ENCODE results near the gene TTC32. TPM values are rescaled to one million over a fixed set of nuclear protein-coding genes. Genes with fewer than 3 reads are reported as not detected.

TTC32 gene
- 3.6 and 3.9 TPM in 2 replicates for polyA plus RNA-seq (2011; rRNA removed)
- 2.4 and 3.8 TPM in 2 replicates for polyA minus RNA-seq (2011; rRNA and poly(A)+ RNA removed)

DNA sequence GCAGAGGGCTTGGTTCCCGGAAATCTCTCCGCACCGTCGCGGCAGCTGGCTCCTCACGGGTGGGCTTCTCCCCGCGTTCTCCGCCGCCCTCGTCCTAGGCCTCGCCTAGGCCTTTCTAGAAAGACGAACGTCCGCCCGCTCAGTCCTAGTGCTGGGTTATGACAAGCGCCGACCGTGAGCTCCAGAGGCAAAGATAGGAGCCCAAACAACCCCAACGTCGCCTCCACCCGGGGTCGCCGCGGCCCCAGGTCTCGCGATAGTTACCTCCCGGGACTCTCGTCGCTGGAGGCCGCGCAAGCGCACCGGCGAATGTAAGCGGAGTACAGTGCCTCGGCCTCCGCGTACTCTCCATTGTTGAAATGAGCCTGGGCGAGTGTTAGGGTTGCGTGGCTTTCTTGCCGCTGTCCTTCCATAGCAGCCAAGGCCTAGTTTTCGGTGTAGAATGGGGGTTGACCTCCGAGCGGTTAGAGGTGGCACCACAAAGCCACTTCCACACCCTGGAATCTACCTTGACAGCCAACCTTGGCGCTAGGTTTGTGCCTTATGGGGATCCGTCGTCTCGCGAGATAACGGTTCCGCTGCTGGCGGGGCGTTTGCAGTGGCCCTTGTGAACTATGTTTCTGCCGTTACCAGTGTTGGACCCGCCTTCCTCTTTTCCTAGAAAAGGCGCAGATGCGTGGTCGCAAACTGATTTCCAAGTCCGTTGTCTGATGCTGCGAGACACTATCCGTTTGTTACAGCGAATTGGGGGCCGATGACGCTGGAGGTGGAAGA, at the start of gene TTC32:
TSS of gene TTC32 (minus strand) at position 542 of the 774 bp plus-strand sequence. CDS start at position 413, 129 bp downstream.
- ChIA-PET CTCF (no interaction called here), POLR2A (interaction anchor here (0.6 kb wide), 1 partner anchor 473 kb away, joined by 7 read pairs; no protein-coding TSS in a partner anchor)
- Histone ChIP-seq H3K27me3 (ENCODE audit: control insufficient read depth, insufficient read depth, low read length) (no peaks in the 10 kb centered on the region), H3K36me3 (ENCODE audit: control insufficient read depth, insufficient read depth, low read length) (no peaks in the 10 kb centered on the region), H3K4me3 (ENCODE audit: low read depth, low read length) (peak within 1 kb of the TSS; percentile 65)
- TF ChIP-seq, protein P1, sequence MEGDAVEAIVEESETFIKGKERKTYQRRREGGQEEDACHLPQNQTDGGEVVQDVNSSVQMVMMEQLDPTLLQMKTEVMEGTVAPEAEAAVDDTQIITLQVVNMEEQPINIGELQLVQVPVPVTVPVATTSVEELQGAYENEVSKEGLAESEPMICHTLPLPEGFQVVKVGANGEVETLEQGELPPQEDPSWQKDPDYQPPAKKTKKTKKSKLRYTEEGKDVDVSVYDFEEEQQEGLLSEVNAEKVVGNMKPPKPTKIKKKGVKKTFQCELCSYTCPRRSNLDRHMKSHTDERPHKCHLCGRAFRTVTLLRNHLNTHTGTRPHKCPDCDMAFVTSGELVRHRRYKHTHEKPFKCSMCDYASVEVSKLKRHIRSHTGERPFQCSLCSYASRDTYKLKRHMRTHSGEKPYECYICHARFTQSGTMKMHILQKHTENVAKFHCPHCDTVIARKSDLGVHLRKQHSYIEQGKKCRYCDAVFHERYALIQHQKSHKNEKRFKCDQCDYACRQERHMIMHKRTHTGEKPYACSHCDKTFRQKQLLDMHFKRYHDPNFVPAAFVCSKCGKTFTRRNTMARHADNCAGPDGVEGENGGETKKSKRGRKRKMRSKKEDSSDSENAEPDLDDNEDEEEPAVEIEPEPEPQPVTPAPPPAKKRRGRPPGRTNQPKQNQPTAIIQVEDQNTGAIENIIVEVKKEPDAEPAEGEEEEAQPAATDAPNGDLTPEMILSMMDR (IDR thresholded peaks at IDR 0.05; ENCODE audit: insufficient read depth, low read depth, low read length): no peak
- peak; percentile 73 for DNase-seq (ENCODE audit: low read depth)

DNA sequence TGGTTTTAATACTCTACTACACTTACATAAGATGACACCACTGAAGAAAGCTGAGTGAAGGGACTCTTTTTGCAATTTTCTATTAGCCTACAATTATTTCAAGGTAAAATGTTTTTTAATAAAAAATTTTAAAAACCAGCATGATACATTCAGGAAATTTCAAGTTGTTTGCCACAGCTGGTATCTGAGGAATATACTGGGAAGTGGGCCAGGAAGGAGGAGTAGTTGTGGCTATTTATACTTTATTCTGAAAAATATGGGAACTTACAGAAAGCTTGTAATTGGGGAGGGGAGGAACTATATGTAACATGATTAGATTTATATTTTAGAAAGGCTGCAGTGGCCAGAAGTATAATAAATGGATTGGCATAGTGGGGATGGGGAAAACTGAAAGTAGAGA, 47.3 kb upstream of the TTC32 start:
- POLR2A ChIA-PET: interaction anchor here (0.6 kb wide), 1 partner anchor 14 kb away, joined by 3 read pairs; no protein-coding TSS in a partner anchor
- H3K4me3 ChIP-seq (ENCODE audit: low read depth, low read length): no peak overlapping the region
- no peaks in the 10 kb centered on the region for H3K36me3 ChIP-seq (ENCODE audit: control insufficient read depth, insufficient read depth, low read length)
- DNase-seq (ENCODE audit: low read depth): no peak
- CTCF ChIA-PET: no interaction called here
- TF ChIP-seq, protein P1 (IDR thresholded peaks at IDR 0.05; ENCODE audit: insufficient read depth, low read depth, low read length): no peak
- H3K27me3 ChIP-seq (ENCODE audit: control insufficient read depth, insufficient read depth, low read length): no peaks in the 10 kb centered on the region

DNA sequence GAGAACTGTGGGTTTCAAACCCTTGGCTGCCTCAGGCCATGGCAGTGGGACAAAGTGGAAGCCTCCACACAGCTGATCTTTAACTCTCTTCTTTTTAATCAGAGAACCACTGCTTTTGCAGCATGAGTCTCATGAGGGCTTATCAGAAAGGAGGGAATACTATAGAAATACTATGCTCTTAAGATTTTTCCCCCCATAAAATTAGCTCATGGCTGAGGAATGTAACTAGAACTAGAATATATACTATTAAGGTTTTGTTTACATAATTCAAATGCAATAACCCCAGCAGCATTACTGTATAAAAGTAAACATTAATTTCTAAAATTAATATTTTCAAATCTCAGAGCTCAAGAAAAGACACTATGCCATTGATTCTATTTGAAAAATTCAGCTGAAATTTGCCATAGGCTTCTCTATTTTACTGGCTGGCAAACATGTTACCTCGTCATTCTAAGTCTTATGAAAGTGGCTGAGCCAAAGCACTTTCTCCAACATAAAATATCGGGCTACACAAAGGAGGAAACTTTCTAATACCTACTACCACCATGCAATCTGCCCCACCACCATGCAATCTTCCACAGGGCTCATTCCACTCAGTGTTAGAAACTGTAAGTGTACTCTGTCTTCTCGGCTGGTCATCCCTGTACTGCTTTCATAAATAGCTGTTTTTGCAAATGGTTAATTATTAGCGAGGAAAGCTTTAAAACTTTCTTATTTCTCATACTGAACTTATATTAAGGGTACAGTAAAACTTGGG, 45.6 kb upstream of the TTC32 start:
- H3K27me3 ChIP-seq (ENCODE audit: control insufficient read depth, insufficient read depth, low read length): no peaks in the 10 kb centered on the region
- CTCF ChIA-PET: interaction anchor here (0.6 to 2.0 kb wide), 6 partner anchors 8 to 313 kb away, joined by 3 to 7 read pairs (median 4); no protein-coding TSS in a partner anchor
- DNase-seq (ENCODE audit: low read depth): no peak
- TF ChIP-seq, protein P1 (IDR thresholded peaks at IDR 0.05; ENCODE audit: insufficient read depth, low read depth, low read length): no peak
- H3K4me3 ChIP-seq (ENCODE audit: low read depth, low read length): no peak overlapping the region
- no peaks in the 10 kb centered on the region for H3K36me3 ChIP-seq (ENCODE audit: control insufficient read depth, insufficient read depth, low read length)
- POLR2A ChIA-PET: no interaction called here

DNA sequence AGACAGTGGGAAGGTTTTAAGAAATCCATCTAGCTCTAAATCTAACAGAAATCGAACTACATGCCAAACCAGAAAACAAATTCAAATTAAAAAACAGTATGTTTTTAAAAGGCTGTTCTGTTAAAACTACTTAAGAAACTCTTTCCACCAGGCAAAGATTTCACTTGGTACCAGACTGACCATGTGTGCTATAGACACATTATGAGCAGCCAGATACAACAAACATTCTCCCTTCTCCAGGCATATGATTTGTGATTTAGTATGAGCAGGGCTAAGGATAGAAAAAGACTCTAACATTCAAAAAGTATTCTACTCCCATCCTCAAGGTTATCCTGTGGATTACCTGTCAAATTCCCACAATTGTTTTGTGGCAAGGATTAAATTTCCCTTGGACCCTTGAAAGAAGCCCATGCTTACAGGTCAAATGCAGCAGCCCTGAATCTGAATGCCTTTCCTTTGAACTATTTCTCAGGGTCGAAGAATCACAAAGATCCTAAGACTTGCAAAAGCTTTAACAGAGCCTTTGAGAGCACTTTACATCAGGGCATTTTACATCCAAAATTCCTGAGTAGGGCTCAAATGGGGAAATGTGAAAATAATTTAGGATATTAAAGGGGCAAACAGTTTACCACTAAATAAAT, 42.5 kb upstream of the TTC32 start:
- H3K27me3 ChIP-seq (ENCODE audit: control insufficient read depth, insufficient read depth, low read length): no peaks in the 10 kb centered on the region
- no peak for DNase-seq (ENCODE audit: low read depth)
- H3K36me3 ChIP-seq (ENCODE audit: control insufficient read depth, insufficient read depth, low read length): no peaks in the 10 kb centered on the region
- ChIA-PET CTCF (interaction anchor here (1.1 kb wide), 1 partner anchor 11 kb away, joined by 3 read pairs; no protein-coding TSS in a partner anchor), POLR2A (no interaction called here)
- no peak overlapping the region for H3K4me3 ChIP-seq (ENCODE audit: low read depth, low read length)
- TF ChIP-seq, protein P1 (IDR thresholded peaks at IDR 0.05; ENCODE audit: insufficient read depth, low read depth, low read length): no peak
